Colon (tissue), 2 donors: ENCODE results near the gene ERCC6L.

Source experiments
- FAIRE-seq: peaks from 2 replicates; lab custom pipeline; 2012; peaks lifted over from hg19 to GRCh38; lab: Jason Lieb, UNC
- donor health status: control.
- donor health status: control.

The ERCC6L gene

DNA sequence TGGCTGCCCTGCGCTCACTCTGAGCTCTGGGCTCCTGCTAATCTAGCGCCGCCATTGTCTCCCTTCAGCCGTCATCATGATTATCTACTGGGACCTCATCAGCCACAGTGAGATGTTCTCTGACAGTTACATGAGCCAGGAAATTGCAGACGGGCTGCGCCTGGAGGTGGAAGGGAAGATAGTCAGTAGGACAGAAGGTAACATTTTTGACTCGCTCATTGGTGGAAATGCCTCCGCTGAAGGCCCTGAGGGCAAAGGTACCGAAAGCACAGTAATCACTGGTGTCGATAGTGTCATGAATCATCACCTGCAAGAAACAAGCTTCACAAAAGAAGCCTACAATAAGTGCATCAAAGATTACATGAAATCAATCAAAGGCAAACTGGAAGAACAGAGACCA lies 79.1 kb downstream of the ERCC6L start:
- FAIRE-seq, result no peak

DNA sequence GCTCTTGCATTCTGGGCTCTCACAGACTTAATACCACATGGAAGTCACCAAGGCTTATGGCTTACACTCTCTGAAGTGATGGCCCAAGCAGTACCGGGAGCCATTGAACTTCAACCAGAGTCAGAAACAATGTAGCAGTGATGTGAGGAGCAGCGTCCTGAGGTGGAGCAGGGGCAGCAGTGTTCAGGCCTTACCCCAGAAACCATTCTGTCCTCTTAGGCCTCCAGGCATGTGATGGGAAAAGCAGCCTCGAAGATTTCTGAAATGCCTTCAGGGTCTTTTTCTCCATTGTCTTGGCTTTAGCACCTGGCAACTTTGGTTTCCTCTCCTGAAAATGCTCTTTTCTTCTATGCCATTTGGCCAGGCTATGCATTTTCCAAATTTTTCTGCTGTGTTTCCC lies 80.1 kb downstream of the ERCC6L start:
- no peak for FAIRE-seq
